Smooth muscle cell (in vitro differentiated cells): ENCODE results near the gene CARM1. TPM values are rescaled to one million over a fixed set of nuclear protein-coding genes. Genes with fewer than 3 reads are reported as not detected.

ENCODE experiments used
- DNase-seq: peaks from one replicate; lab custom pipeline; 2025; ENCODE audit not compliant: unreplicated experiment; lab: John Stamatoyannopoulos, UW
- H2AFZ ChIP-seq: fragments of 200-600 bp; sonication (generic); 2 replicates; pipeline ENCODE4 v1.6.0; 2016; ENCODE audit warnings: antibody characterized with exemption, low read depth, mild to moderate bottlenecking
- H3F3A ChIP-seq: fragments of 200-600 bp; sonication (generic); 2 replicates; pipeline ENCODE4 v1.6.0; 2017; ENCODE audit warnings: antibody characterized with exemption, low read depth
- H3K27ac ChIP-seq: fragments of 200-600 bp; sonication (generic); 2 replicates; pipeline ENCODE4 v1.5.1; 2016; ENCODE audit warnings: low read depth, mild to moderate bottlenecking
- H3K27me3 ChIP-seq: fragments of 200-600 bp; sonication (generic); 2 replicates; pipeline ENCODE4 v1.6.1; 2016; ENCODE audit warnings: low read depth, mild to moderate bottlenecking
- H3K36me3 ChIP-seq: fragments of 200-600 bp; sonication (generic); 2 replicates; pipeline ENCODE4 v1.5.1; 2016; ENCODE audit warnings: low read depth
- H3K4me1 ChIP-seq: fragments of 200-600 bp; sonication (generic); 2 replicates; pipeline ENCODE4 v1.5.1; 2016; ENCODE audit warnings: low read depth
- H3K4me2 ChIP-seq: fragments of 200-600 bp; sonication (generic); 2 replicates; pipeline ENCODE4 v1.6.0; 2016; ENCODE audit warnings: mild to moderate bottlenecking
- H3K4me3 ChIP-seq: fragments of 200-600 bp; sonication (generic); 2 replicates; pipeline ENCODE4 v1.5.1; 2016; ENCODE audit warnings: mild to moderate bottlenecking
- H3K79me2 ChIP-seq: fragments of 200-600 bp; sonication (generic); 2 replicates; pipeline ENCODE4 v1.6.0; 2016; ENCODE audit warnings: low read depth, mild to moderate bottlenecking
- H3K9ac ChIP-seq: fragments of 200-600 bp; sonication (generic); 2 replicates; pipeline ENCODE4 v1.6.0; 2016; ENCODE audit warnings: low read depth
- H3K9me3 ChIP-seq: fragments of 200-600 bp; sonication (generic); replicated peaks from 2 replicates; pipeline ENCODE4 v1.5.1; 2016; ENCODE audit warnings: low read depth
- H4K20me1 ChIP-seq: fragments of 200-600 bp; sonication (generic); 2 replicates; pipeline ENCODE4 v1.6.0; 2016; ENCODE audit warnings: low read depth
- CTCF ChIP-seq: fragments of 200-600 bp; sonication (generic); IDR thresholded peaks from 2 replicates; pipeline ENCODE4 v1.5.1; 2017; ENCODE audit warnings: borderline replicate concordance, mild to moderate bottlenecking, antibody characterized with exemption; ENCODE audit not compliant: insufficient read depth, poor library complexity, severe bottlenecking
- WGBS: methylation state at CpG from one replicate; pipeline ENCODE4 v1.1.7; 2016; ENCODE audit warnings: low lambda C conversion rate; 5-methylcytosine and 5-hydroxymethylcytosine counted together
- polyA plus RNA-seq: library from polyadenylated mRNA; unstranded; fragments of >200 nt; fragmentation: Nextera tagmentation; extraction: Ambion mirVana; gene quantifications from 2 replicates; pipeline ENCODE4 v1.2.1, GENCODE V29; 2016
- total RNA-seq: library from RNA; depleted of rRNA; stranded (reverse); fragments of >200 nt; gene quantifications from 2 replicates; pipeline ENCODE4 v1.2.3, GENCODE V29; 2014

The CARM1 gene
- total and polyA plus RNA-seq, 2 experiments from 2014 or later: 22.7 to 39.3 TPM

- no peaks in the 10 kb centered on the region for H3K9me3 ChIP-seq
- no peaks in the 10 kb centered on the region for H3K27me3 ChIP-seq
- no peaks in the 10 kb centered on the region for H3K36me3 ChIP-seq
- no peak overlapping the region for H3K4me3 ChIP-seq
- no peak overlapping the region for H3K4me2 ChIP-seq
- DNase-seq: no peak
- no peak overlapping the region for H3K9ac ChIP-seq
- no peaks in the 10 kb centered on the region for H3K4me1 ChIP-seq
- WGBS: 76% methylated on average over 7 of the region's 7 CpGs
- no peaks in the 10 kb centered on the region for H3K79me2 ChIP-seq
- no peak for TF ChIP-seq CTCF
- no peaks in the 10 kb centered on the region for H4K20me1 ChIP-seq
- no peak overlapping the region for H3K27ac ChIP-seq
- H3F3A ChIP-seq: no peaks in the 10 kb centered on the region
- no peak overlapping the region for H2AFZ ChIP-seq
Observed at GRCh38 chr19:10852098-10852800, 19.1 kb upstream of the CARM1 start.

DNA sequence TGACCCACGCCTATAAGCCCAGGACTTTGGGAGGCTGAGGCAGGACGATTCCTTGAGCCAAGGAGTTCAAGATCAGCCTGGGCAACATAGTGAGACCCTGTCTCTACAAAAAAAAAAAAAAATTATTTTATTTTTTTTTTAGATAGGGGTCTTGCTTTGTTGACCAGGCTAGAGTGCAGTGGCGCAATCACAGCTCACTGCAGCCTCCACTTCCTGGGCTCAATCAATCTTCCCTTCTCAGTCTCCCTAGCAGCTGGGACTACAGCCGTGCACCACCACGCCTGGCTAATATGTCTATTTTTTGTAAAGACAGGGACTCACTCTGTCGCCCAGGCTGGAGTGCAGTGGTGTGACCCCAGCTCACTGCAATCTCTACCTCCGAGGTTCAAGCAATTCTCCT is 18.4 kb upstream of the CARM1 start:
- Histone ChIP-seq H4K20me1 (no peaks in the 10 kb centered on the region), H3F3A (no peaks in the 10 kb centered on the region), H3K79me2 (no peaks in the 10 kb centered on the region), H3K36me3 (no peaks in the 10 kb centered on the region), H3K4me1 (no peaks in the 10 kb centered on the region), H3K9me3 (no peaks in the 10 kb centered on the region), H3K27me3 (no peaks in the 10 kb centered on the region), H2AFZ (no peak overlapping the region), H3K4me3 (no peak overlapping the region), H3K27ac (no peak overlapping the region), H3K9ac (no peak overlapping the region), H3K4me2 (no peak overlapping the region)
- TF ChIP-seq CTCF: no peak
- no peak for DNase-seq
- 85% methylated on average over 7 of the region's 7 CpGs for WGBS

- Histone ChIP-seq H4K20me1 (no peaks in the 10 kb centered on the region), H3K4me2 (no peak overlapping the region), H2AFZ (no peak overlapping the region), H3F3A (no peaks in the 10 kb centered on the region), H3K36me3 (no peaks in the 10 kb centered on the region), H3K9me3 (no peaks in the 10 kb centered on the region), H3K79me2 (no peaks in the 10 kb centered on the region), H3K4me1 (no peaks in the 10 kb centered on the region), H3K27ac (no peak overlapping the region), H3K9ac (no peak overlapping the region), H3K4me3 (no peak overlapping the region), H3K27me3 (no peaks in the 10 kb centered on the region)
- TF ChIP-seq CTCF: no peak
- no peak for DNase-seq
- WGBS: 76% methylated on average over 7 of the region's 7 CpGs
Observed at GRCh38 chr19:10854350-10855089, 16.8 kb upstream of the CARM1 start.
